GM19395 (cell line): ENCODE results near the gene CLBA1.
A peak's percentile ranks its signal among the peaks of the same experiment; 100 is the strongest.
"Not testable (repeated sequence)": the region's sequence is repeated elsewhere in the genome, so short reads cannot be mapped to it uniquely, and the experiment has no call there.

Experiments
- ATAC-seq: cut with Tn5 transposase; IDR thresholded peaks from one replicate; pipeline ENCODE4 v1.9.1; 2021; ENCODE audit warnings: mild to moderate bottlenecking, moderate library complexity; ENCODE audit not compliant: unreplicated experiment

The CLBA1 gene

GRCh38 chr14:104985675-104986486 is at the start of gene CLBA1:
Gene CLBA1 (plus strand): TSS chr14:104985788. CDS start chr14:104986432, 644 bp downstream.
- peak; percentile 92 for ATAC-seq

GRCh38 chr14:104935955-104936354 is 49.6 kb upstream of the CLBA1 start:
- no peak for ATAC-seq

GRCh38 chr14:104936361-104937155 is 49.0 kb upstream of the CLBA1 start:
- no peak for ATAC-seq

- ATAC-seq = no peak
These were observed 48.4 kb upstream of the CLBA1 start for GRCh38 chr14:104937161-104937560.

- no peak for ATAC-seq
These were observed 47.8 kb upstream of the CLBA1 start for GRCh38 chr14:104937694-104938365.

GRCh38 chr14:104938436-104938835 is 47.2 kb upstream of the CLBA1 start:
- ATAC-seq = no peak

GRCh38 chr14:104938960-104939359 is 46.6 kb upstream of the CLBA1 start:
- no peak for ATAC-seq

- ATAC-seq = no peak
These were observed 45.8 kb upstream of the CLBA1 start for GRCh38 chr14:104939666-104940410.

GRCh38 chr14:104940526-104941150 is 45.0 kb upstream of the CLBA1 start:
- ATAC-seq = no peak

- no peak for ATAC-seq
These were observed 43.9 kb upstream of the CLBA1 start for GRCh38 chr14:104941508-104942365.

- ATAC-seq = no peak
These were observed 43.0 kb upstream of the CLBA1 start for GRCh38 chr14:104942586-104942985.

GRCh38 chr14:104943216-104944015 is 42.2 kb upstream of the CLBA1 start:
- ATAC-seq = not testable (repeated sequence)

- not testable (repeated sequence) for ATAC-seq
These were observed 41.6 kb upstream of the CLBA1 start for GRCh38 chr14:104944016-104944308.

- ATAC-seq = not testable (repeated sequence)
These were observed 41.0 kb upstream of the CLBA1 start for GRCh38 chr14:104944436-104945205.

- ATAC-seq = not testable (repeated sequence)
These were observed 40.3 kb upstream of the CLBA1 start for GRCh38 chr14:104945266-104945665.

- not testable (repeated sequence) for ATAC-seq
These were observed 39.3 kb upstream of the CLBA1 start for GRCh38 chr14:104945986-104946965.

- not testable (repeated sequence) for ATAC-seq
These were observed 38.4 kb upstream of the CLBA1 start for GRCh38 chr14:104947201-104947600.
